HG03575 (cell line): ENCODE data around the gene CDYL2.

Source experiments
- ATAC-seq: cut with Tn5 transposase; IDR thresholded peaks from one replicate; pipeline ENCODE4 v1.9.1; 2021; ENCODE audit not compliant: unreplicated experiment, insufficient number of reproducible peaks, low FRiP score; ENCODE audit errors: extremely low read depth

The CDYL2 gene

DNA sequence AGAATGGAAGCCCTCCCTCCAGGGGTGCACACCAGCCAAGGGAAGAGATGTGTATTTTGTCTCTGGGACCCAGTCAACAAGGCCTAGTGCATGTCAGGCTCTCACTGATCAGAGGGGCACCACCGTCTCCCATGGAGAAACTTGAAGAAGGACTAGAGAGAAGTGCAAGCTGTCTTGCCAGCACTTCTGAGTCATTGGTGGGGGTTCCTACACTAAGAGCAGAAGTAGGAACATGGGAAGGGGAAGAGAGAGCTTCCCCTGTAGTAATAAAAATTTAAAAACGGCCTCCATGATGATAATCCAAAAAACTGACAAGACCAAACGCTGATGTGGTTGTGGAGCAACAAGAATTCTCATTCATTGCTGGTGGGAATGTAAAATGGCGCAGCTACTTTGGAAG is 217.3 kb downstream of the CDYL2 start:
- ATAC-seq = no peak

DNA sequence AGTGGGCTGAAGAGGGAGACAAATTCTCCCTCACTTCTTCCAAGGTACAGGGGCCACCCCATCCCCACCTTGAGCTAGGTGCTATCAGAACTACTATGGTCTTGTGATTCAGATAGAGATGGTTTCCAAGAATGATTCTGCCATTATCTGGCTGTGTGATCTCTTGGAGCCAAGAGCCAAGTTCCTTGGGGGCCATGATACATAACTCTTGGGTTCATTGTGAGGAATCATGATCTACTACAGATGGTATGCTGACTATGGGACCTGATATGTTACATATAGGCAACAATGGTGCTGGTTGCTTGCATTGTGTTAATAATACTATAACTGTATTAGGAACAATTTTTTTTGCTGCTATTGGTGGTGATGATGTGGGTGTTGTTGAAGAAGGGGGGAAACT is 217.9 kb downstream of the CDYL2 start:
- no peak for ATAC-seq

GRCh38 chr16:80585764-80586163 is 218.6 kb downstream of the CDYL2 start:
- ATAC-seq = no peak

- ATAC-seq = no peak
These were observed 220.9 kb downstream of the CDYL2 start for GRCh38 chr16:80583466-80583865.

GRCh38 chr16:80580109-80580832 is 224.1 kb downstream of the CDYL2 start:
- peak; percentile 85 for ATAC-seq

DNA sequence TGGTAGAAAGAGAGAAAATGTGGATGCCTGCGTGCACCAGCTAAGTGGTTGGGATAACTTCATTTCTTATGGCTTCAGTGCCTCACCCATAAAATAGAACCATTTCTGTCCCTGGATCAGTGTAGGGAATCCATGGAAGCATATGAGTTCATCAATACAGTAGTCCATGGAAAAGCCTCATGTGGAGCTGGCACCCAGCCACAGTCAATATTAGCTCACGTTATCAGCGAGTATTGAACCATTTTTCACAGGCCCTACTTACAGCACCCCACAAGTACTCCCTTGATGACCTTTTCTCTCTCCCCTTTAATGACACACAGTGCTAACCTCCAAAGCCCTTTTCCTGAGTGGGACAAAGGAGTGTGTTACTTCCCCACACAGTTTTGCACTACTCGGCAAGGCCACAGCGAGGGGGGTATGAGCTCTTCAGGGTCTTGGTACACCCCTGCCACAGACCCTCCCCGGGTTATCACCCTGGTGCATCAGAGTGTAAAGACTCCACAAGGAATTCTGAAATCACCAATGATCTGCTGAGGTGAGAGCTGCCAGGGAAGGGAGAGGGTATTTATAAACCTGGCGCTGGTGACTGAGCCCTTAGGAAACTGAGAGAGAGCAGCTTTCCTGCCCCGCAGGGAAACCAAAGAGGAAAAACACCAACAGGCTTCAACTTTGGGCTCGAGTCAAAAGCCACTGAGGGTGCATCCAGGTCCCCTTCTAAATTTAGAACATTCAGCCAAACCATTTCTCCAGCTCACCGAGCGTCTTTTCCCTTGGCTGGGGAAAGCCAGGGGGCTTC is 226.7 kb downstream of the CDYL2 start:
- no peak for ATAC-seq

GRCh38 chr16:80576343-80576912 is 228.0 kb downstream of the CDYL2 start:
- ATAC-seq = no peak

- ATAC-seq = no peak
These were observed 230.7 kb downstream of the CDYL2 start for GRCh38 chr16:80573700-80574120.

DNA sequence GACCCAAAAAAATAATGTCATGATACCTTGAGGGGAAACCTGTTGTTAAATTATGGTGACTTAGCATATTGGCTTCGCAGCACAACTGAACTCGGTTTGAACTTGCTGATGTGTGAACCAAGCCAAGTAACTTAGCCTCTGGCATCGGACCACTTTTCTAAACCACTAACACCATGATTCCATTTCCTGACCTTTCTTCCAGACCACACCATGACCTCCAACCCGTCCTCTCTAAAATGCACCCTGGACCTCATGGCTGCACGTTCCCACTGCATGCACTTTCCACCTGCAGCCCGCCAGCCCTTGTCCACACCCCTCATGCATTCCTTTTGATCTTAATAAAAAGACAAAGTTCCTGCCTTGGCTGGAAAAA is 234.3 kb downstream of the CDYL2 start:
- ATAC-seq = no peak

DNA sequence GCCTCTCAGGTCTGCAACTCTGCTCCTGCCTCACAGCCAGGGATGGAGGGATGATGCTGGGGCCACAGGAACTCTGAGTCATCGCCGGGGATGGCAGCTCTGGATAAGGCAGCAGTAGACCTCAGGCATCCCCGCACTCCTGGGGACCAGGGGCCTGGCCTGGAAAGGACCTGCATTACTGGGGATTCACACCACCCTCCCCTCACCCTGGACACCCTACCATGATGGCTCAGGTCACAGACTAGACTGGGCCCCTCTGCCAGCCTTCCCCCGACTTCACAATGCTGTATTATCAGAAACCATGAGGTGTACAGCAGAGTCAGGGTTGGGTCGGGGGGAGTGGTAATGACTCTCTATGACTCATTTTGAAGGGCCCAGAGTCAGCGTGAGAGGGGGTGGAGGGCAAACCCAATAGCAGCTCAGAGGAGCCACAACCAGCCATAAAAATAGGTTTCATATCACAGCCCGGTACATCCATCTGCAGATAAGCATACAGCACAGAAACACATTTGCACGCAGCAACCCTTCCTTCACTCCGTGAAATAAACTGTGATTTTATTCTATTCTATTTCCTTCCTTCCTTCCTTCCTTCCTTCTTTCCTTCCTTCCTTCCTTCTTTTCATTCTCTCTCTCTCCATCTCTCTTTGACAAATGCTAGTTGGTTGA is 234.8 kb downstream of the CDYL2 start:
- ATAC-seq = no peak

DNA sequence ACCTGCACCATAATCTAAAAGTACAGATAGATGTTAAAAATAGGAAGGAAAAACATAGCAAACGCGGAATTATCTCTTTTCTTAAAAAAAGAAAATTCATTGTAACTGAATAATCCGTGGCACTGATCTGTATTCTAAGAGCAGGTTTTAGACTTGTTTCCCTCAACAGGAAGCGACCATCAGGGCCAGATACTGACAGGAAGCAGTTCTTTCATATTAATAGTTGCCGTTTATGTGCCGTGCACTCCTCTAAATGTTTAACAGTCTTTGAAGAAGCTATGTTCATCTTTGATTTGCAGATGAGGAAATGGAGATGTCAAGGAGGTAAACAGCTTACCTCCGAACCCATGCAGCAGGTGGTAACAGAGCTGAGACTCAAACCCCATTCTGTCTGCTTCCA is 240.0 kb downstream of the CDYL2 start:
- ATAC-seq = no peak

GRCh38 chr16:80563066-80563465 is 241.3 kb downstream of the CDYL2 start:
- no peak for ATAC-seq

DNA sequence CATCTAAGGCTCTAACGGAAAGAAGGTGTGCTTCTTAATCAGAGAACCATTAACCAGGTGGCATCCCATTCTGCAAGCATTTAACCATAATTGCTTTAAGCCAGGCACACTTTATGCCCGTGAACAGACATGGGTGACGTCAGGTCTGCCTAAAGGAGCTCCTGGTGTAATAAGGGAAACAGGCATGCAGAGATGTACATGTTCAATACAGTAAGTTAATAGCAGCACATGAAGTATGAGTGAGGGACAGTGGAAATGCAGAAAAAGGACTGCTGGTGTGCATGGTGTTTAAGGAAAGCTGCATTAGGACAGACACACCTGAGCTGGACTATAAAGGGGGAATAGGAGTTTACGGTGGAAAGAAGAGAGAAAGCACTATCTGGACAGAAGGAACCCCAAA is 245.0 kb downstream of the CDYL2 start:
- no peak for ATAC-seq

- no peak for ATAC-seq
These were observed 247.4 kb downstream of the CDYL2 start for GRCh38 chr16:80557037-80557436.

DNA sequence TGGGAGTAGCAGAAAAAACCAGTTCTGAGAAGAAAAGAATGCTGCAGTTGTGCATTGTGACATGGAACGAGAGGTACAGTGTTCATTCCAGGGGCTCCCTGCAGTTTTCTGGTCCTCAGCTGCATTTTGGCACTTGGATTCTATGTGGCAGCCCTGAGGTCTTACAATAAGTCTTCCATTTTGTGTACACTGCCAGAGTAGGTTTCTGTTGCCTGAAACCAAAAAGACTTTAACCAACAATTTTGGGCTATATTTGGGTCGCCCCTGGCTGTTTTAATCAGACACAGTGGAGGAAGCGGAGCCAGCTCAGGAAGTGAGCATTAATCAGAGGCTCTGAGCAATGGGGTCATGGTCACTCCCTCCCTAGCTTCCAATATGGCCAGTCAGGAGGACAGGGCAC is 247.9 kb downstream of the CDYL2 start:
- no peak for ATAC-seq

GRCh38 chr16:80554033-80554432 is 250.4 kb downstream of the CDYL2 start:
- no peak for ATAC-seq

- no peak for ATAC-seq
These were observed 252.1 kb downstream of the CDYL2 start for GRCh38 chr16:80552277-80552676.
